K562 (cell line): ENCODE data around the gene SORL1-AS1.

ENCODE experiments used
- ATAC-seq: fragments of 200-7000 bp; cut with Tn5 transposase; 3 replicates; pipeline ENCODE4 v1.9.1; 2020; ENCODE audit warnings: moderate library complexity
- BruUV-seq: library from RNA; stranded (reverse); fragments of 400-500 nt; replicated peaks from 2 replicates; lab custom pipeline; 2021; lab: Mats Ljungman, UMichigan
- CTCF ChIA-PET: fragments of 300-600 bp; formaldehyde crosslinking; extraction: SDS; loops from one replicate; lab custom pipeline; 2021; ENCODE audit warnings: low intra/inter-chr PET ratio; lab: Yijun Ruan, JAX
- POLR2A ChIA-PET: fragments of 300-600, 350-650 bp; sonication (Branson Sonifier 250); formaldehyde crosslinking; extraction: SDS; loops from one replicate; lab custom pipeline; 2021; ENCODE audit warnings: antibody characterized with exemption, inconsistent platforms; lab: Yijun Ruan, JAX
- DNase-seq, 4 experiments: peaks; one replicate each; pipeline versions ENCODE4 v3.0.0 to v3.0.0-alpha.2; 2011 to 2018; ENCODE audit warnings: low spot score in 3 of 4, mixed read lengths in 3 of 4; ENCODE audit errors: extremely low read depth in 1 of 4
- FAIRE-seq: peaks from 2 replicates; lab custom pipeline; 2011; peaks lifted over from hg19 to GRCh38; lab: Jason Lieb, UNC
- H2AFZ ChIP-seq: 2 replicates; pipeline ENCODE4 v1.6.0; 2011; ENCODE audit warnings: low read depth, low read length, control low read depth, inconsistent platforms
- H3K27ac ChIP-seq: fragments of 200-600 bp; 3 replicates; pipeline ENCODE4 v1.8.0; 2011; ENCODE audit warnings: low read depth, mild to moderate bottlenecking, control low read depth, inconsistent platforms, low read length, moderate library complexity, mixed read lengths; ENCODE audit errors: extremely low read depth
- H3K27me3 ChIP-seq, 2 experiments: fragments of 300-600 bp in 1 of 2; 2 replicates in 1 of 2; 3 replicates in 1 of 2; pipeline versions ENCODE4 v1.6.0 to v1.8.0; 2011; ENCODE audit warnings: inconsistent platforms in 2 of 2, low read length in 2 of 2, mild to moderate bottlenecking in 1 of 2, mixed read lengths in 1 of 2, moderate library complexity in 1 of 2; ENCODE audit not compliant: control insufficient read depth in 2 of 2, insufficient read depth in 2 of 2
- H3K36me3 ChIP-seq: fragments of 300-600 bp; 3 replicates; pipeline ENCODE4 v1.8.0; 2011; ENCODE audit warnings: mild to moderate bottlenecking, low read length, inconsistent platforms; ENCODE audit not compliant: control insufficient read depth, insufficient read depth
- H3K4me1 ChIP-seq, 2 experiments: fragments of 200-600 bp in 1 of 2; replicated peaks in 1 of 2; 2 replicates in 1 of 2; 3 replicates in 1 of 2; pipeline versions ENCODE4 v1.5.1 to v1.8.0; 2011; ENCODE audit warnings: inconsistent platforms in 2 of 2, low read length in 2 of 2, mild to moderate bottlenecking in 1 of 2, mixed read lengths in 1 of 2, moderate library complexity in 1 of 2; ENCODE audit not compliant: control insufficient read depth in 2 of 2, insufficient read depth in 2 of 2
- H3K4me2 ChIP-seq: 2 replicates; pipeline ENCODE4 v1.6.1; 2011; ENCODE audit warnings: low read length, control low read depth, inconsistent platforms, mixed read lengths; ENCODE audit not compliant: insufficient read depth
- H3K4me3 ChIP-seq: fragments of 200-600 bp; sonication (generic), shearing (Covaris generic); 2 replicates; pipeline ENCODE4 v1.5.1; 2016; ENCODE audit warnings: control low read depth, inconsistent platforms
- H3K79me2 ChIP-seq: fragments of 200-600 bp; 3 replicates; pipeline ENCODE4 v1.8.0; 2011; ENCODE audit warnings: low read length, inconsistent platforms; ENCODE audit not compliant: control insufficient read depth, insufficient read depth
- H3K9ac ChIP-seq, 2 experiments: 2 replicates each; pipeline versions ENCODE4 v1.6.0 to v1.6.1; 2011; ENCODE audit warnings: low read depth in 2 of 2, low read length in 2 of 2, control low read depth in 1 of 2, inconsistent platforms in 1 of 2, mild to moderate bottlenecking in 1 of 2, mixed read lengths in 1 of 2; ENCODE audit not compliant: insufficient read depth in 1 of 2
- H3K9me1 ChIP-seq: one replicate; pipeline ENCODE4 v1.6.0; 2011; ENCODE audit warnings: inconsistent platforms, mild to moderate bottlenecking, low read length, moderate library complexity; ENCODE audit not compliant: control insufficient read depth, insufficient read depth
- H3K9me3 ChIP-seq: replicated peaks from 2 replicates; pipeline ENCODE4 v1.5.1; 2011; ENCODE audit warnings: low read depth, low read length, inconsistent platforms; ENCODE audit not compliant: control insufficient read depth, insufficient read depth
- H4K20me1 ChIP-seq: replicated peaks from 2 replicates; pipeline ENCODE4 v1.6.1; 2011; ENCODE audit warnings: low read length, inconsistent platforms, mixed read lengths; ENCODE audit not compliant: control insufficient read depth, insufficient read depth
- ATF6 ChIP-seq: sonication (generic); formaldehyde crosslinking; IDR thresholded peaks from 2 replicates; pipeline ENCODE4 v1.4.0; 2020; ENCODE audit warnings: mild to moderate bottlenecking, missing genetic modification reagents
- E2F5 ChIP-seq: sonication (generic); formaldehyde crosslinking; IDR thresholded peaks from 2 replicates; pipeline ENCODE4 v1.8.0; 2022; ENCODE audit warnings: mild to moderate bottlenecking, missing genetic modification reagents
- FOXA1 ChIP-seq: fragments of 450-650 bp; IDR thresholded peaks from 2 replicates; pipeline ENCODE4 v1.6.1; 2016; ENCODE audit warnings: mild to moderate bottlenecking, borderline replicate concordance
- HMG20A ChIP-seq: fragments of 450-650 bp; formaldehyde crosslinking; conservative IDR thresholded peaks from 2 replicates; pipeline ENCODE4 v1.4.0; 2020; ENCODE audit warnings: mild to moderate bottlenecking, mixed read lengths
- HOXB6 ChIP-seq: fragments of 250-450 bp; sonication (Bioruptor Pico); IDR thresholded peaks from 2 replicates; pipeline ENCODE4 v1.5.1; 2022; ENCODE audit warnings: mild to moderate bottlenecking, borderline replicate concordance
- IFI16 ChIP-seq: fragments of 250-450 bp; sonication (Bioruptor Pico); IDR thresholded peaks from 2 replicates; pipeline ENCODE4 v2.1.2; 2022; ENCODE audit warnings: mild to moderate bottlenecking, inconsistent platforms
- KDM5B ChIP-seq: fragments of 200-600 bp; sonication (generic); IDR thresholded peaks from 2 replicates; pipeline ENCODE4 v1.6.1; 2012; ENCODE audit warnings: low read depth, mild to moderate bottlenecking, moderate library complexity, low read length, control low read depth, inconsistent platforms; ENCODE audit not compliant: insufficient replicate concordance
- NFATC3 ChIP-seq: fragments of 450-650 bp; IDR thresholded peaks from 2 replicates; pipeline ENCODE4 v1.6.1; 2017; ENCODE audit warnings: mild to moderate bottlenecking
- POU5F1 ChIP-seq: fragments of 150-350 bp; IDR thresholded peaks from 2 replicates; pipeline ENCODE4 v1.6.1; 2014; ENCODE audit warnings: borderline replicate concordance, low read length, low read depth, mild to moderate bottlenecking; ENCODE audit not compliant: partially characterized antibody
- SRSF9 ChIP-seq: fragments of 200-400 bp; formaldehyde crosslinking; IDR thresholded peaks from 2 replicates; pipeline ENCODE4 v1.6.1; 2017; ENCODE audit warnings: low read depth, low read length, borderline replicate concordance
- ZNF696 ChIP-seq: fragments of 250-450 bp; sonication (Bioruptor Pico); conservative IDR thresholded peaks from 2 replicates; pipeline ENCODE4 v1.4.0; 2020; ENCODE audit warnings: mild to moderate bottlenecking, moderate library complexity
- ZNF76 ChIP-seq: fragments of 250-450 bp; sonication (Bioruptor Pico); IDR thresholded peaks from 2 replicates; pipeline ENCODE4 v1.4.0; 2020; ENCODE audit warnings: mild to moderate bottlenecking, moderate library complexity, borderline replicate concordance
- WGBS: fragments of 100-300 bp; shearing (Covaris generic); methylation state at CpG from one replicate; pipeline ENCODE4 v1.1.6; 2016; ENCODE audit warnings: low coverage, mixed read lengths; ENCODE audit not compliant: insufficient coverage; ENCODE audit errors: missing lambda C conversion rate; 5-methylcytosine and 5-hydroxymethylcytosine counted together
- in situ Hi-C: fragments of 300-500 bp; cut with MboI; formaldehyde crosslinking; loops from 4 replicates; pipeline ENCODE4 v1.15.0; 2018; ENCODE audit warnings: inconsistent platforms, mixed read lengths
- intact Hi-C: fragments of 100-400 bp; cut with micrococcal nuclease; formaldehyde crosslinking; loops from 2 replicates; pipeline ENCODE4 v1.14.2; 2022

The SORL1-AS1 gene

GRCh38 chr11:121448431-121448941, 4.3 kb downstream of the SORL1-AS1 start:
- intact Hi-C loops = no loop called here

DNA sequence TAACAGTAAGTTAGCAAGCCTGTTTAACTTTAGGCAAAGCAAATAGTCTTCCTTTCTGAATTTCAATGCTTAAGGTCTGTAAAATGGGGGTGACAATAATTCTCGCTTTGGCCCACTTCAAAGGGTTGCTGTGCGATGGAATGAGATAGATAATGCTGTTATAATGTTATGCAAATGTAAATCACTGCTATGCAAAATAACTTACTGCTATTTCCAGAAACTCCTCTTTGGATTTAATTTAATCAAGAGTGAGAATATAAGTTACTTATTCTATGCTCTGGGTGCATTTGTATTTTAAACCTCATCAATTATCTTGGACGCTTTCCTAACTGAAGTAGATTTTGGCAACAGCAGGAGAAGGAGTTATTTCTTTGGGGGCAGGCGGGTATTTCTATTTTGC, 4.8 kb downstream of the SORL1-AS1 start:
- H4K20me1 ChIP-seq = no peaks in the 10 kb centered on the region
- H2AFZ ChIP-seq = no peak overlapping the region
- H3K4me2 ChIP-seq = no peak overlapping the region

More at GRCh38 chr11:121448431-121448941, 4.3 kb downstream of the SORL1-AS1 start:
- ATAC-seq = no peak
- no TSS peak for BruUV-seq
- Histone ChIP-seq H3K4me2 (no peak overlapping the region), H4K20me1 (no peaks in the 10 kb centered on the region), H3K4me3 (no peak overlapping the region), H3K79me2 (no peaks in the 10 kb centered on the region), H3K4me1 (peaks cover 0 to 9% of the 10 kb centered on the region in 2 experiments; a peak in 2 of 5 replicates), H3K36me3 (no peaks in the 10 kb centered on the region), H2AFZ (no peak overlapping the region), H3K9ac (no peak overlapping the region), H3K9me3 (no peaks in the 10 kb centered on the region), H3K9me1 (no peaks in the 10 kb centered on the region), H3K27me3 (peaks cover 12 to 26% of the 10 kb centered on the region in 2 experiments; a peak in 4 of 5 replicates), H3K27ac (no peak overlapping the region)
- 0% methylated on average over 3 of the region's 3 CpGs for WGBS
- no peak for TF ChIP-seq HOXB6 (CRISPR knock-in tag)
- no peak for TF ChIP-seq NFATC3
- TF ChIP-seq ZNF76 = no peak
- no peak for TF ChIP-seq IFI16
- no peak for TF ChIP-seq FOXA1
- TF ChIP-seq HMG20A (CRISPR knock-in tag) = no peak
- DNase-seq = no peak
- ChIA-PET POLR2A (no interaction called here), CTCF (no interaction called here)
- in situ Hi-C loops = no loop called here
- no peak for FAIRE-seq

More for the DNA sequence above, 4.8 kb downstream of the SORL1-AS1 start:
- Histone ChIP-seq H3K9ac (no peak overlapping the region), H3K27me3 (peaks cover 12 to 26% of the 10 kb centered on the region in 2 experiments; a peak in 4 of 5 replicates), H3K79me2 (no peaks in the 10 kb centered on the region), H3K4me1 (peaks cover 0 to 9% of the 10 kb centered on the region in 2 experiments; a peak in 2 of 5 replicates), H3K27ac (no peak overlapping the region), H3K4me3 (no peak overlapping the region), H3K9me3 (no peaks in the 10 kb centered on the region), H3K36me3 (no peaks in the 10 kb centered on the region), H3K9me1 (no peaks in the 10 kb centered on the region)
- no peak for ATAC-seq
- ChIA-PET POLR2A (no interaction called here), CTCF (no interaction called here)
- no peak for FAIRE-seq
- intact Hi-C loops (no loop called here), in situ Hi-C loops (no loop called here)
- TF ChIP-seq ATF6 (no peak), KDM5B (no peak), POU5F1 (no peak), E2F5 (no peak), SRSF9 (no peak), ZNF696 (CRISPR knock-in tag) (no peak)
- BruUV-seq = no TSS peak
- no peak for DNase-seq
- 4% methylated on average over 4 of the region's 4 CpGs for WGBS
